GM19324 (cell line): ENCODE results near the gene MDH1.

ENCODE experiments used
- ATAC-seq: cut with Tn5 transposase; IDR thresholded peaks from one replicate; pipeline ENCODE4 v1.9.1; 2021; ENCODE audit warnings: mild to moderate bottlenecking, moderate library complexity; ENCODE audit not compliant: unreplicated experiment, low FRiP score

MDH1 gene

DNA sequence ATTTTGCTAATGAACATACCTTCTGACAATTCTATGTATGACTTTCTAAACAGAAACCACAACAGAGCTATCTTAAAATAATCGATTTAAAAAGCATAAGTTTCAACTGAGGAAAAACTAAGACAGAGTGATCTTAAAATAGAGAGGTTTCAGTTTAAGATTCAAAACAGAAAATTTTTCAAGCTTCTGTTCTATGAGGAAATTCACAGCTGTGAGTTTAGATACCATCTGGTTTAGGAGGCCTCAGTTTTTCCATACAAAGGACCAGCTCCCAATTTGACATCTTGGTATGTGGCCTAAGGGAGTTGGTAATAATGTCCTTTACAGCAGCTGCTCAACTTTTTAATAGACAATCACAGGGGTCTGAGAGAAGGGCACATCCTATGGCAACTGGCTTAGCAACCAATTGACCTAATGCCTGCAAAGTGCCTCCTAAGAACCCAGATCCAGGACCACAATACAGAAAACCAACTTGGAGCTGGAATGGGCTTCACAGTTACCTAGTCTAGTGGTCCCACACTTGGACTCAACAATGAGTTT is 39.7 kb downstream of the MDH1 start:
- ATAC-seq, result no peak

DNA sequence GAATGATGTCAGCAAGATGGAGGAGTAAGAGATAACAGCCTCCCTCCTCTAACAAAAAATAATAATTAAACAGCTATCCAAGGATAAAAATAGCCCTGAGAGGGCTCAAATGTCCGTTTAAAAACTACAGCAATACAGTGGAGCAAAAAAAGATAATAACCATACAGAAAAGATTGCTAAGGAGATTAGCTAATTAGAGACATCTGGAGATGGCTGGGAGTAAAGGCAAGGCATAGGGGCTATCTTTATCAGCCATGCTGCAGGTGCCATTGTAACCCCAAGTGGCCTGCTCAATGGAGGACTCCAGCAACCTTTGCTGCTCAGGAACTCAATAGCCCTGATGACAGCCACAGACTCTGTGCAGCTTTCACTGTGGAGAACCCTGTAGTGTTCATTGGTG is 42.7 kb downstream of the MDH1 start:
- ATAC-seq, result no peak

DNA sequence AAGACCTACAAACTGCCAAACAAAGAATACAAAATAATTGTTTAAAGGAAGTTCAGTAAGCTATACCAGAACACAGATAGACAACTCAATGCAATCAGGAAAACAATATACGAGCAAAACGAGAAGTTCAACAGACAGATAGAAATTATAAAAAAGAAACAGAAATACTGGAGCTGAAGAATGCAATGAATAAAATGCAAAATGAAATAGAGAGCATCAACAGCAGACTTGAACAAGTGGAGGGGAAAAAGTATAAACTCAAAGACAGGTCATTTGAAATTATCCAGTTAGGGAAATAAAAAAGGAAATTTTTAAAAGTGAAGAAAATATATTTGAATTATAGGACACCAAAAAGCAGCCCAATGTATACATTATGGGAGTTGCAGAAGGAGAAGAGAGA is 43.6 kb downstream of the MDH1 start:
- ATAC-seq, result no peak

DNA sequence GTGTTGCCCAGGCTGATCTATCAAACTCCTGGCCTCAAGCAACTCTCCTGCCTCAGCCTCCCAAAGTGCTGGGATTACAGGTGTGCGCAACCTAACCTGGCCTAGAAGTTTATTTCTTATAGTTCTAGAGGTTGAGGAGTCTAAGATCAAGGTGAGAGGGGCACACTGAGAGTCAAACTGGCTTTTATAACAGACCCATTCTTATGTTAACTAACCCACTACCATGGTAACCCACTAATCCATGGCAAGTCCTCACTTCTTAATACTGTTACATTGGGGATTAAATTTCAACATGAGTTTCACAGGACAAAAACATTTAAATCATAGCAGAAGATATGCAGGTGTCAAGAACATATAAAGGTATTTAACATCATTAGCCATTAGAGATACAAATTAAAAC is 50.6 kb downstream of the MDH1 start:
- no peak for ATAC-seq

DNA sequence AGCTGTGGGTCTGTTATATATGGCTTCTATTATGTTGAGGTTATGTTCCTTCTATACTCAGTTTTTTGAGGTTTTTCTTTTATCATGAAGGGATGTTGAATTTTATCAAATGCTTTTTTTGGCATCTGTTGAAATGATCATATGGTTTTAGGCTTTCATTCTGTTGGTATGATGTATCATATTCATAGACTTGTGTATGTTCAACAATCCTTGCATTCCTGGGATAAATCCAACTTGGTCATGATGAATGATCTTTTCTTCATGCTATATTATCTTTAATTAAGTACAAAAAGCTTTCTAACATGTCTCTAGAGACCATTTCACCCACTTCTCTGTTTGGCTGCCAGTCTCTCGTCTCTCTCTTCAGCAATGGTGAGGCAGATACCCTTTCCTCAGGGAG is 54.2 kb downstream of the MDH1 start:
- ATAC-seq, result no peak

DNA sequence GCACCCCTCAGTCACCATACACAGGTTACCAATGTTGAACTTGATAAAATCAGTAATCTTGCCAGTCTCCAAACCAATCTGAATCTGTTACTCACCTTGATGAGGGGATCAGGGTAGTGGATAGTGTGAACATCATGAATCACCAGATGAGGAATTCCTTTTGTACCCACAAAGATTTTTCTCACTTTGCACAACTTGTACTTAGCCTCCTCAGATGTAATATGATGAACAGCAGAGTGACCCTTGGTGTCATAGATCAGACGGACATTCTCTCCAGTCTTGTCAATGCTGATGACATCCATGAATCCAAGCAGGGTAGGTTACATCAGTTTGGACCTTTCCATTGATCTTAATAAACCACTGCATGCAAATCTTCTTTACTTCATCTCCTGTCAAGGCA is 54.7 kb downstream of the MDH1 start:
- ATAC-seq, result no peak

DNA sequence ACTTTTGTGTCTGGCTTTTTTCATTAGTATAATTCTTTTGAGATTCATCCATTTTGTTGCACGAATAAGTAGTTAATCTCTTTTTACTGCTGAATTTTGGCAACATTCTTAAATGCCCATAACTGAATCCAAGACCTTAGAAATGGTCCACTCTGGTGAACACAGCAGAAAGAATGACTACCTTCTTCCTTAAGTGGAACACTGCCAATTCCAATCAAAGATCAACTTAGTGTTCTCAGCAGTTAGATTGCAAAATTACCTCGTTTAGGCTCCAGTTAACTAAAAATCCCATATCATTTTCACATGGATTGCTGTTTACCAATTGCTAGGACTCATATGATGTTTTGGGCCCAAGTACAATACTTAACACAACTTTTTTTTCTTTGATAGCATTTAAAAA is 59.9 kb downstream of the MDH1 start:
- no peak for ATAC-seq

DNA sequence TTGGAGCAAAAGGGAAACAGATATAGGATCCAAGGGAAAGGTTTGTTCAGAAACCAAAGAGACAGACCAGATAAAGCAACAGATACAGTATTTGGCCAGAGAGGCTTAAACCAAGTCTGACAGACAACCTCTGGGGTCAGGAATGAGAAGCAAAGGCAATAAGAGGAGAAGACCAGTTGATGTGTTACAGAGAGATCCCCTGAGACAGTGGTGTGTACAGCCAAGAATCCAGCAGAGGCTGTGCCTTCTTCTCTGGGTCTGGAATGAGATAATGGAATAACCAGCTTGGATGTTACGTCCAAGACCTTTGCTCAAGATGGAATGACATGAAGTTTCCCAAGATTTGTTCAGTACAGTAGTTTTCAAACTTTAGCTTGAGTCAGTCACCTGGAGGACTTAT is 61.1 kb downstream of the MDH1 start:
- ATAC-seq, result no peak

DNA sequence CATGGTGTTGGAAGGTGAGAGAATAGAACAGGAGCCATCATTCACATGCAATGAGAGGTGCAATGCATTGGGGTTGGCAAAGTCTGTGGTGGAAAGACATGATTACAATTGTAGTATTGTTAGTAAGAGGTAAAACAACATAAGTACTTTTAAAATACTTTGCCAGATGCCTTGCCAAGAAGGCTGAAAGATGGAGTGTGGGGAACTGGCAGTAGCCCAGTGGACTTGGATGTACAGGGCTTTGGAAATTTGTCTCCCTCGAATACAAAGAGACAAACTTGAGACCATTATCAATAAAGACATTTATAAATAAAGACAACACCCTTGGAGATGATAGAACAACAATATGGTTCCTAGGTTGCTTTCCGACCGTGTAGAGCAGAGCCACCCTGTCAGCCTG is 62.0 kb downstream of the MDH1 start:
- ATAC-seq, result no peak

DNA sequence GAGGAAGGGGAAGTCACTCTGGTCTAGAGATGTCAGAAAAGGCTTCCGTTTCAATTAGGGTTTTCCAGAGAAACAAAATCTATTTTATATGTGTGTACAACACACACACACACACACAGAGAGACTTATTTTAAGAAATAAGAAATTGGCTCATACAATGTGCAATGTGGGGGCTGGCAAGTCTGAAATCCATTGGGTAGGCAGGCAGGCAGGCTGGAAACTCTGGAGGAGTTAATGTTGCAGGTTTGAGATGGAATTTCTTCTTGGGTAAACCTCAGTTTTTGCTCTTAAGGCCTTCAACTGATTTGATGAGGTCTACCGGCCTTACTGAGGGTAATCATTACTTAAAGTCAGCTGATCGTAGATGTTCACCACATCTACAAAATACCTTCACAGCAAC is 62.6 kb downstream of the MDH1 start:
- ATAC-seq, result no peak

DNA sequence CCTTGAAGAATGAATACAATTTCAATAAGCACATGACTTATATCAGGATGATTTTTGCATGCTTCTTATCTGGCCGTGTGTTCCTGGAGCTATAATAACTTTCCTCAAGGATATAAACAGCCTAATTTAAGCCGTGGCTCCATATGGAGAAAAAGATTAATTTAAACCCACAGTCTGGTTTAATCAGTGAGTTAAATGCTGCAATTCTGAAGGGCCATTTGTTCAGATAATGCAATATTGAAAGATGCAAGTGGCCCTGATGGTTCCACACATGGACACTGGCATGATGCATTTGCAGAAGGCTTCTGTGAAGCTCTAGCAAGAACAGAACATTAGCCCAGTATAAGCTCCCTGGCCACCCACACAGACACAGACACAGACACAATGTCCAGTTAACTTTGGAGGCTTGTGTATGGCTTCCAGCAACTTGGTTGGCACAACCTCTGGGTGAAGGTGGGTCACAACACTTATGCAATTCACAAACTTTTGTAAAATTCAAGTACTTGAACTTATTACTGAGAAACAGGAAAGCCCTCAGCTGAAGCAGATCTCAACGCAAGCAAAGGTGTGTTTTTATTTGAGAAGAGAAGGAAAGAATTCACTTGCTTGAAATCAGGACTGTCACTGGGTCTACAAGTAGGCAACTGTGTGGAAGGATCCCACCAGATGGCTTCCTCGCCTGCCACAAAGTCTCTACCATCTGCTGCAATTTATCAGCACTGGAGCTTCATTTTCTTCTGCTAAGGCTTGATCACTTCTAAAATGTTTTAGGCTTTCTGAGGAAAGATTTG is 63.3 kb downstream of the MDH1 start:
- no peak for ATAC-seq

DNA sequence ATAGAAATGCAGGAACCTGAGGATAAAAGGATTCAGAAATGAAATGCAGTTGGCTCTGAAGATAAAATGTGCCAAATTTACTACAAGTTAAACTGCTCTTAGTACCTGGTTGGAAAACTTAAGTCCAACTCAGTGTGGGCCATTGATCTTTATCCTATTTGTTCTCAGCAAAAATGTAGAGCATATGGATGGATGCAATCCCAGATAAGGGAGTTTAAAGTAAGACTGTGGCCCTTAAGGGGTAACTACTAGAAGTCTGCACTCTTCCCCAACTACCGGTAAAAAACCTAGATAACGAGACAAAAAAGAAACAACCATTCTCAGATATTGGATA is 63.9 kb downstream of the MDH1 start:
- ATAC-seq, result no peak

DNA sequence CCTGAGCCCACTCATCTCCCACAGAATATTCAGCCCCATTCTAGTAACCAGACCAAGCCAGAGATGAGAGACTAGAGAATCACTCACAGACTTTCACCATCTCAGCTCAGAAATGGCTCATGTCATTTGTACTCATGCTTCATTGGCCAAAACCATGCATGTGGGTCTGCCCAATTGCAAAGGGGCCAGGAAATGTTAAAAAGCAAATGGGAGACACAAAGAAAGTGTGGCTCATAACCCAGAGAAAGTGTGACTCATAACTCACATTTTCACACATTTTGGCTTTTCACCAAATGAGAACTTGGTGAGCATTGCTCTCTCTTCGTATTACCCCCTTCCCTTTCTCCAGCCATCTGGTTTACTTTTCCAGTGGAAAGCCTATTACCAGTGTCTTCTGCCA is 66.2 kb downstream of the MDH1 start:
- ATAC-seq, result no peak
